GM21825 (cell line): Measurements from ENCODE around the gene FAM222B.
"Not testable (repeated sequence)": the region's sequence is repeated elsewhere in the genome, so short reads cannot be mapped to it uniquely, and the experiment has no call there.

Experiments used
- ATAC-seq: cut with Tn5 transposase; IDR thresholded peaks from one replicate; pipeline ENCODE4 v1.9.1; 2021; ENCODE audit warnings: mild to moderate bottlenecking, moderate library complexity; ENCODE audit not compliant: unreplicated experiment

The FAM222B gene

GRCh38 chr17:28846231-28846630 is 3.6 kb upstream of the FAM222B start:
- no peak for ATAC-seq

- ATAC-seq = no peak
These were observed 1.2 kb upstream of the FAM222B start for GRCh38 chr17:28843816-28844148.

- no peak for ATAC-seq
These were observed 699 bp downstream of the FAM222B start for GRCh38 chr17:28841901-28842281.

- ATAC-seq = no peak
These were observed 3.4 kb downstream of the FAM222B start for GRCh38 chr17:28839221-28839620.

- ATAC-seq = not testable (repeated sequence)
These were observed 6.0 kb downstream of the FAM222B start for GRCh38 chr17:28836541-28836940.

GRCh38 chr17:28834420-28834819 is 8.2 kb downstream of the FAM222B start:
- no peak for ATAC-seq

GRCh38 chr17:28828294-28829040 is 14.1 kb downstream of the FAM222B start:
- no peak for ATAC-seq

GRCh38 chr17:28827672-28828071 is 14.9 kb downstream of the FAM222B start:
- ATAC-seq = no peak

GRCh38 chr17:28819582-28819981 is 23.0 kb downstream of the FAM222B start:
- no peak for ATAC-seq

- ATAC-seq = no peak
These were observed 23.8 kb downstream of the FAM222B start for GRCh38 chr17:28818819-28819221.

- ATAC-seq = no peak
These were observed 26.1 kb downstream of the FAM222B start for GRCh38 chr17:28816540-28816939.

- ATAC-seq = no peak
These were observed 29.7 kb downstream of the FAM222B start for GRCh38 chr17:28812748-28813377.

GRCh38 chr17:28812091-28812747 is 30.4 kb downstream of the FAM222B start:
- ATAC-seq = peak; percentile 96

GRCh38 chr17:28811651-28812090 is 30.9 kb downstream of the FAM222B start:
- peak; percentile 7 for ATAC-seq

GRCh38 chr17:28810437-28810836 is 32.2 kb downstream of the FAM222B start:
- ATAC-seq = no peak

GRCh38 chr17:28807925-28808634 is 34.5 kb downstream of the FAM222B start:
- ATAC-seq = no peak

GRCh38 chr17:28796062-28796461 is 46.5 kb downstream of the FAM222B start:
- no peak for ATAC-seq

- not testable (repeated sequence) for ATAC-seq
These were observed 47.6 kb downstream of the FAM222B start for GRCh38 chr17:28794846-28795441.

- ATAC-seq = no peak
These were observed 49.5 kb downstream of the FAM222B start for GRCh38 chr17:28792877-28793661.

- ATAC-seq = no peak
These were observed 54.5 kb downstream of the FAM222B start for GRCh38 chr17:28788100-28788499.
